NCI-H1417 treated with DMSO at 0.1 percent for 48 hours (cell line): ENCODE measurements around the gene HNRNPH1.

Source experiments
- DNase-seq: peaks from one replicate; lab custom pipeline; 2025; lab: John Stamatoyannopoulos, UW

The HNRNPH1 gene

GRCh38 chr5:179623906-179624741, 653 bp upstream of the HNRNPH1 start:
- no peak for DNase-seq

DNA sequence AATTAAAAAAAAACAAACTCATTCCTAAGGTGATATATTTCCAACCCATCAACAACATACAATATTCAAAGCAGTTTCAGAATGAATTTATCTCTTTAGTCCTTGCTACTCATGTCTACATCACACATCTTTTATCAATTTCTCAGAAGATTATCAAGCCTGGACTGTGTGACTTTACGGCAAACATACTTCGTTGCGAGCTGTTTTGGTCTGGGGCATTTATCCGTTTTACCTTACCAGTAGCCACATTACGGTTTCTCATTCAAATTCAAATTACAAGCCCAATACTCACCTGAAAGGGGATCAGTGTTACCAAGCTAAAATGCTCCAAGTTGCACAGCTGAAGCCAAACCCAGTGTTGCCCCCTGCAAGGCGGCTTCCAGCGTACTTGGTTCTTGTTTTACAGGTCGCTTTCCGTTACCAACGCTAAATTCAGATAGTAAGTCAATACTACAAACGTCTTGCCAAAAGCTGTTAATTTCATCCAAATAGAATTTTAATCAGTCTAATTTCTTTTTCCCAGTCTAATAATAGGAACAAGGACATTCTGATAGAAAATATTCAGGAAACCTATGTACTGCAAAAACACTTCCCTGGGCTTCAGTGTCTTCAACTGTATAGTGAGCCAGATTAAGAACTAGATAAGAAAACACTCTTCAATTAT, 1.8 kb downstream of the HNRNPH1 start:
- no peak for DNase-seq

- no peak for DNase-seq
Measured at GRCh38 chr5:179620703-179621350, 2.6 kb downstream of the HNRNPH1 start.

DNA sequence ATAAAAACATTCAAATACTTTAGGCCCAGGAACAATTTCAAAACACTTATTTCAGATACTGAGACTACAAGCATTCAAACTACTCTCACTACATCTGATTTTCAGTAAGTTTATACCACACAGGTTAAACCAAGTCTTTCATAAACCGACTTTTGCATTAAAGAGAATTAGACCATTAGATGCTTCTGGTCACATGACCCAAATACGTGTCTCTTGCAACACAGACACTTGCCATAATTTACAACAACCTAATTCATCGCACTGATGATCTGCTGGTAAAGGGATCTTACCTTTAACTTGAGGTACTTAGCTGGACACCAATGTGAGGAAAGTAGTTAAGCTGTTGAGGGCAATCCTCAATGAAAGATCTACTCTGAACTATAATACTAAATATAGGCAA, 3.2 kb downstream of the HNRNPH1 start:
- DNase-seq, result no peak

GRCh38 chr5:179619776-179620175, 3.7 kb downstream of the HNRNPH1 start:
- no peak for DNase-seq

- DNase-seq, result no peak
Measured at GRCh38 chr5:179618923-179619554, 4.4 kb downstream of the HNRNPH1 start.

DNA sequence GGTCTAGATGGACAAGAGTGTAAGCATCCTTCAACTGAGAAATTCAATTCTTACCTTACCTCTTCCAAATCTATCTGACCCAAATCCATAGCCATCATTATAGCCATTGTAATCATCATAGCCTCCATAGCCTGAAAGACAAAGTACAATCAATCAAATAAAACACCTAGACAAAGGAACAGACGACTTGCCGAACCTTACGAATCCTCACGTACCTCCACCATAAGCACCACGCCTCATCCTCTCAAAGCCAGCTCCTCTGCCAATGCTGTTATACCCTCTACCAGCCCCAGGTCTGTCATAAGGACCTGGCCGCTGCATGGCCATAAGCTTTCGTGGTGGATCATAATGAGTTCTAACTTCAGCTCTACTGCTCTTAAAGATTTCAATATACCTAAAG, 5.5 kb downstream of the HNRNPH1 start:
- no peak for DNase-seq

DNA sequence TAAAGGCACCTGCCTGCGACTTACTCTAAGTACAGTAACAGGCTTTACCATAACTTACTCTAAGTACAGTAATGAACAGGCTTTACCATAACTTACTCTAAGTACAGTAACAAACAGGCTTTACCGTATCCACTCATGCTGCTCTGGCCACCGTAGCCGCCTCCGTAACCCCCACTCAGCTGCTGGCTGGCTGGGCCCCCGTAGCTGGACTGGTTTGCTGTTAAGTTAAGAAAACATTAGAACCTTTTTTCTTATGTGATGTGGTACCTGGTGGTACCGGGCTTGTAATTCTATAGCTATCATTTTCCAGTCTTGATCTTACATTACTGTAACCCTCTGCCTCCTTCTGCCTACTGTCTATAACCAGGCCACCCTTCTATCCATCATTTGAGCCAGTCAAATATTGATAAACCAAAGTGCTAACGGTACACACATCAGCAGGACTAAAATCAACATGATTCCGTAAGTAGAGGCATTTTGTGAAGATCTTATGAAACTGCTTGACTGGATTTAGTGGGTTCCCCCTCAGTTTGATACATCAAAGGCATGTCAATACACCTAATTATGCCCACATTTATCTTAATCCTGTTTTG, 7.4 kb downstream of the HNRNPH1 start:
- DNase-seq, result no peak

DNA sequence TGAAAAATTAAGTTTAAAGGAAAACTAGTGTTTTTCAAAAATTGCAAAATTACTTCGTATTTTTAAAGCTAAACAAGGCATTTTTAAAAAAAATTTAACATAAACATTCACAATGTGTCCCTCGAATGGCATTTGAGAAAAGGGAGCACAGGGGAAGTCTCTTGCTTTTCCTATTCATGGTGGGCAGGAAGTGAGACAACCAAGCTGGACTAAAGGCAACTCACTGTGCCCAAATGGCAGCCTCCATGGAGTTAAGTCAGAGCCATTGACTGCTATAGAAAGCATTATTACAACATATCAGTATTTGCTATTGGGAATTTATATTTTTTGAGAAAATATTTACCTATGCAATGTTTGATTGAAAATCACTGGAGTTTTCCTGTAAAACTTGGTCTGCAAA, 8.3 kb downstream of the HNRNPH1 start:
- DNase-seq, result no peak

DNA sequence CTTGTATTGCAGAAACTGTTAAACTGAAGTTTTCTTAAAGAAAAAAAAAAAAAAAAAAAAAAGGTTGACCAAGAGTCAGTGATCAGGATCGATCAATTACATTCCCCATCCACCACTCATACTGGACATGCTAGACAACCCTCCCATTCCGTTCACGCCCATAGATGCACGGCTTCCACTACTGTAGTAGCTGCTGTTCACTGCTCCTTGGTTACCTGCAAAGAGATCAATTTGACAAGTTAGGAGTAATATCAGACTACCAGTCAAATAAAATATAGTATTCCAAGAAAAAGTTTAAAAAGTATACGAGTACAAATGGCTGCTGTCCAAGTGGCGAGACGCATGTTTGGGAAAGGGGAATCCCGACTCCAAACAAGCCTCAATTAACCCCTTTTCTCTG, 8.7 kb downstream of the HNRNPH1 start:
- no peak for DNase-seq

DNA sequence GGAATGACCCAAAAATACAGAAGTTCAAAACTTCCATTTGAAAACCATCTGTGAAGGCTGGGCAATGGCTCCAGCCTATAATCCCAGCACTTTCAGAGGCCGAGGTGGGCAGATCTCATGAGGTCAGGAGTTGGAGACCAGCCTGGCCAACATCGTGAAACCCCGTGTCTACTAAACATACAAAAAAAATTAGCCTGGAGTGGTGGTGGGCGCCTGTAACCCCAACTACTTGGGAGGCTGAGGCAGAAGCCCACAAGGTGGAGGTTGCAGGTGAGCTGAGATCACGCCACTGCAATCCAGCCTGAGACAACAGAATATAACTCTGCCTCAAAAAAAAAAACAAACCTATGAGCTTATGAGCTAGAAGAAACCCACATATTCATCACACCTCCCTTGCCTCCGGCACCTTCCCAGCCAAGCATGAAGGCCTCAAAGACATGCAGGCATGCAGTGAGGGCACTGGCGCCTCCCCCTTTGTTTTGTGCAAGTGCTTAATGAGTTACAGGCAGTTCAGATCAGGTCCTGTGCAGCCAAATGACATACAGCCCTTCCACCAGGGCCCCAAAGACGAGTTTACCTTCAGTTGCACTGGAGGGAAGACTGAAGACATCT, 9.9 kb downstream of the HNRNPH1 start:
- no peak for DNase-seq

DNA sequence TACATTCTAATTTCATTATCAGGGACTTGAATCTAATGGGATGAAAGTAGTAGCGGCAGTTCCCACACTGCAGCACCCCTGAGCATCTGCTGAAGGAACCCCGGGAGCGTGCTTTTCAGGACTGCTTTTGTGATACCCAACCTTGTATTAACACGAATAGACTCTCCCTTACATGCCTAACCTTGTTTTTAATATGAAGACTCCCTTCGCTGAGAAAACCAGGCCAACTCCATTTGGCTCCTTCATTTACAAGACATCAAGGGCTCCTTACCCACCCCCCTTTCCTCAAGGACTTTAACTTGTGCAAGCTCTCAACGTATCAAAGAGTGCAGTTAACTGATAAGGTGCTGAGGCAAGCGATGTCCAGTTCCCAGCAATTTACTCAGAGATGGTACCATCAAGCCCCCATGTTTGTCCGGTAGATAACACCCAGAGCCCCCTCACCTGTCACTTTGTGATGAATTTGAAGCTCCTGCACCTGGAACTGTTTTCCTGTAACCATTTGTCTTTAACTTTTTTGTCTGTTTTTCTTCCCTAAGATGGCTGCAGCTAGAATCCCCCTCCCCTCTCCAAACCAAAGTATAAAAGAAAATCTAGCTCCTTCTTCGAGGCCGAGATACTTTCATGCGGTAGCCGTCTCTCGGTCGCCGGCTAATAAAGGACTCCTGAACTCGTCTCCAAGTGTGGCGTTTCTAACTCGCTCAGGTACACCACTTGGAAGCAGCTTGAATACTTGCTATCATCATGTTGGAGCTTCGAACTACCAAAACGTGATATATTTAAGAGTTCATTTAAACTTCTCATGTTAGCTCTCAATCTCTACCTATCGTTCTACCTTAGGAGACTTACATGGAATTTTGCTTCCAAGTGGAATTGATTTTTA, 10.7 kb downstream of the HNRNPH1 start:
- DNase-seq, result no peak

GRCh38 chr5:179610903-179611265, 12.6 kb downstream of the HNRNPH1 start:
- no peak for DNase-seq

DNA sequence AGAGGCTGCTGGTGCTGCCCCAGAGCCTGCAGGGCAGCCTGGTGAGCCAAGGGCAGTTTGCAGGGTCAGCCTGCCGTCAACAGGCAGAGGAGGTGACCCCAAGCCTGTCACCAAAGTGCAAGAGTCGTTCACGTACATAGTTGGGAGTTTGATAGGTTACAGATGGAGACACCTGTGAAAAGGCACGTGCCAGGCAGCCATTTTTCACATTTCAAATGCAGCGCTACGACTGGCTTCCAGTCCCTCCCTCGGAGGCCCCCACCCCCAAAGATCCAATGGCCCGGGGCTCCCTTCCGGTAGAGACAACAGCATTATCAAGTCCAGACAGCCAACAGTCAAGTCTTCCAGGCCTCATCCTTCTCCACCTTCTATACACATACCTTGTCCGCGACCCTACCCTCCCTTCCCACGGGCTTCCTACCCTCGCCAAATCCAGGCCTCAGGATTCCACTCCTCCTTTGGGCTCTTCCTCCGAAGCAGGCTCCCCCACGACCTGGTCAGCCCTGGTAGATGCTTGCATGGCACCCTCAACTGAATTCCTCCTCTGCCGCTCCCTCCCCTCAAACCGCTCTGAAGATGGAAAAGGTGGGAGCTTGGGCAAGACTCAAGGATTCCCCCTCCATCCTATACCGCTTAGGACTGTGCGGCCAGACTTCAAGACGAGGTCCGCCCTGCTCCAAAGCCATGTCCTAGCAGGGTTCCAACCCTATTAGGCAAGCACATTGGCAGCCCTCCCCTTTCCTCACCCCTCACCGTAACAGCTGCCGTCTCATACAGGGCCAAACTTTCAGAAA, 13.2 kb downstream of the HNRNPH1 start:
- DNase-seq, result no peak

GRCh38 chr5:179609834-179610108, 13.7 kb downstream of the HNRNPH1 start:
- no peak for DNase-seq

- DNase-seq, result no peak
Measured at GRCh38 chr5:179608131-179608581, 15.3 kb downstream of the HNRNPH1 start.

DNA sequence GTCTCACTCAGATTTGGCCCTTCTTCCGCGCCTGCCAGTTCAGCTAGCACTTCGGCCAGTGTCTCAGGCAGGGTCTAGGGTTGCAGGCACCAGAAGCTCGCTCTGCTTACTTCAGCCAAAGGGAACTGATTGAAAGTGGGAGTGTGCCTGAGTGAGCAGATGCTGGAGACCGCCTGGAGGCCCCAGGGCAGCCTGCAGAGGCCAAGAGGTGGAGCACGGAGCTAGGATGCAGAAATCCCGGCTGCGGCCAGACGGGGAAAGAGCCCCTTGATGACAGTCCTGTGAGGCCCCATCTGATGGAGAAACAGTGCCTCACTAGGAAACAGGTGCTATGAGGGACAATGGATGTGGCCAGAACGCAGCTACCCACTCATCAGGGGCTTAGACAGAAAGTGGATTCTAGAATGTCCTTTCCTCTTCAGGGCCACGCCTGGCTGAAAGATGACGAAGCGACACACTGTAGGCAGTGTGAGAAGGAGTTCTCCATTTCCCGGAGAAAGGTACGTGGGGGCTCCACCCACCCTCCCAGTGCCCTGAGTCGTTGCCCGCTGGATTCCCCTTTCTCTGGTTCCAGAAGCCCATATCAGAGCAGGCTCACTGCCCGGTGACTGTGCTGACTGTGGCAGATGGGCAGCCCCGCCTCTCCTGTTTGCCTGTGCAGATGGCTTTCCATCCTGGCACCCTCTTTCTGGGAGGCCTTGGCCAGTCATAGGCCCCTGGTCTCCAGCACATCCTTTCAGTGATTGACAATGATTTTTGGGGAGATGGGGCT, 16.1 kb downstream of the HNRNPH1 start:
- DNase-seq, result no peak

DNA sequence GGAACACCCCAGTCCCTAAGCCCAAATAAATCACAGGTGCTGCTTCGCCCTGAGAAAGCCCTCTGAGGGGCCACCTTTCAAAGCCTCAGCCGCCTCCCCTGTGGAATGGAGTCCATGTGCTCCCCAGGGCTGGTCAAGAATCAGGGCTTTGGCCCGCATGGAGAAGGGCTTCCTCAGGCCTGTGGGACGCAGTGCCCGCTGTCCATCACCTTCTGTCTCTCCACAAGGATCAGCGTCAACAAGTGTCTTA, 16.6 kb downstream of the HNRNPH1 start:
- DNase-seq, result no peak

DNA sequence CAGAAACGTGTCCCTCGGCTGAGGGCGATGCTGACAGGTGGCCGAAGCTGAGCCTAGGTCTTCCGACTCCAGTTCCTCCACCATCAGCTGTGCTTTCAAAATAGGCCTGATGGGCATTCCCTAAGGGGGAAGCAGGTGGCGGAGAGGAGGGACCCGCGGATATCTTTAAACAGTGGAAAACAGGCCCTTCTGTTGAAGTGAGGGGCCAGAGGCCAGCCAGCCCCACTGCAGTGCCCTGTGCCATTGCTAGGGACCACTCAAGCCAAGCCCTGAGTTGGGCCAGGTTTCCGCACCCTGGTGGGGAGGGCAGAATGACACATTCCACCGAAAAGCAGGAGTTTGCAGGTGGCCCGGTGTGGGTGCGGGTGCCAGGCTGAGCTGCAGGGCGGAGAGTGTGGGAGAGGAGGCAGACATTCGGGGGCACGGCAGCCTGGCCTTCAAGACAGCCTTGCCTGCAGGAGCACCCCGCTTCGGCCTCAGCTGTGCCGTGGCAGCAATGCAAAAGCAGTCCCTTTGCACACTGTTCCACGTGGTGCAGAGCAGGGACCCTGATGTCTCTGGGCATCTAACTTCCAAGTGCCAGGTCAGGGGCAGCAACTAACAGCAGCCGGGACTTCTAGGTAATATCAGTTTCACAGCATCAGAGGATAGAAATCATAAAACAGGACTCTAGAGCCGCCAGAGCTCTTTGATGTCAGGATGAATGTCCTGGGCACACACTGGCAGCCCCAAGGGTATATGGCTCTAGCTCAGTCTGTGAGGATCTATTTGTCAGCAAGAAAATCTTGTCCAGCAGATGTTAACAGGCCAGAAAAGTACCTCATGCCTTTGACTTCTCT, 17.2 kb downstream of the HNRNPH1 start:
- DNase-seq, result no peak
